BLaER1 (cell line): ENCODE data around the gene SCFD2.

Experiments used
- H3K27ac ChIP-seq: shearing (Covaris generic); formaldehyde crosslinking; 2 replicates; pipeline ENCODE4 v1.8.1; 2022
- H3K27me3 ChIP-seq: shearing (Covaris generic); formaldehyde crosslinking; 2 replicates; pipeline ENCODE4 v1.8.1; 2022
- H3K36me3 ChIP-seq: shearing (Covaris generic); formaldehyde crosslinking; 2 replicates; pipeline ENCODE4 v1.8.1; 2022
- H3K4me1 ChIP-seq: shearing (Covaris generic); formaldehyde crosslinking; 2 replicates; pipeline ENCODE4 v1.8.1; 2022
- H3K4me2 ChIP-seq: shearing (Covaris generic); formaldehyde crosslinking; 2 replicates; pipeline ENCODE4 v1.8.1; 2022
- H3K4me3 ChIP-seq: shearing (Covaris generic); formaldehyde crosslinking; 2 replicates; pipeline ENCODE4 v1.8.1; 2022
- H3K9ac ChIP-seq: shearing (Covaris generic); formaldehyde crosslinking; 2 replicates; pipeline ENCODE4 v1.8.1; 2022
- H3K9me3 ChIP-seq: shearing (Covaris generic); formaldehyde crosslinking; 2 replicates; pipeline ENCODE4 v1.8.1; 2022
- H4K20me1 ChIP-seq: shearing (Covaris generic); formaldehyde crosslinking; 2 replicates; pipeline ENCODE4 v1.8.1; 2022
- Cebpa-rat ChIP-seq: shearing (Covaris generic); IDR thresholded peaks from 2 replicates; pipeline ENCODE4 v1.8.1; 2022

Gene SCFD2

GRCh38 chr4:52991472-52991871, 374.4 kb downstream of the SCFD2 start:
- Histone ChIP-seq H3K27me3 (no peaks in the 10 kb centered on the region), H4K20me1 (no peaks in the 10 kb centered on the region), H3K4me1 (no peaks in the 10 kb centered on the region), H3K9me3 (peaks cover 23% of the 10 kb centered on the region), H3K4me3 (no peak overlapping the region), H3K36me3 (0 out of 2 replicates have a peak, but pooled peaks cover 4% of the 10 kb centered on the region), H3K4me2 (no peak overlapping the region), H3K27ac (no peak overlapping the region), H3K9ac (no peak overlapping the region)
- TF ChIP-seq Cebpa-rat: no peak

GRCh38 chr4:52990706-52991105, 375.2 kb downstream of the SCFD2 start:
- H3K27ac ChIP-seq: no peak overlapping the region

GRCh38 chr4:52989865-52990264, 376.0 kb downstream of the SCFD2 start:
- no peak overlapping the region for H3K4me2 ChIP-seq
- H3K4me1 ChIP-seq: no peaks in the 10 kb centered on the region
- H3K27me3 ChIP-seq: no peaks in the 10 kb centered on the region
- H3K4me3 ChIP-seq: no peak overlapping the region
- H3K36me3 ChIP-seq: 0 out of 2 replicates have a peak, but pooled peaks cover 4% of the 10 kb centered on the region
- no peak for TF ChIP-seq Cebpa-rat
- no peak overlapping the region for H3K9ac ChIP-seq
- no peaks in the 10 kb centered on the region for H4K20me1 ChIP-seq
- H3K9me3 ChIP-seq: peaks cover 23% of the 10 kb centered on the region
- no peak overlapping the region for H3K27ac ChIP-seq

More at GRCh38 chr4:52990706-52991105, 375.2 kb downstream of the SCFD2 start:
- Histone ChIP-seq H3K4me3 (no peak overlapping the region), H4K20me1 (no peaks in the 10 kb centered on the region), H3K4me1 (no peaks in the 10 kb centered on the region), H3K27me3 (no peaks in the 10 kb centered on the region), H3K36me3 (0 out of 2 replicates have a peak, but pooled peaks cover 4% of the 10 kb centered on the region), H3K9ac (no peak overlapping the region), H3K9me3 (peaks cover 23% of the 10 kb centered on the region), H3K4me2 (no peak overlapping the region)
- no peak for TF ChIP-seq Cebpa-rat

- no peak for TF ChIP-seq Cebpa-rat
- H3K4me2 ChIP-seq: no peak overlapping the region
- H3K4me1 ChIP-seq: peaks cover 6% of the 10 kb centered on the region
- H3K27me3 ChIP-seq: no peaks in the 10 kb centered on the region
- no peak overlapping the region for H3K9ac ChIP-seq
- no peak overlapping the region for H3K27ac ChIP-seq
- H3K4me3 ChIP-seq: no peak overlapping the region
- no peaks in the 10 kb centered on the region for H4K20me1 ChIP-seq
- no peaks in the 10 kb centered on the region for H3K36me3 ChIP-seq
- peaks cover 11% of the 10 kb centered on the region for H3K9me3 ChIP-seq
These were observed 378.3 kb downstream of the SCFD2 start for GRCh38 chr4:52987392-52988056.

- H3K4me2 ChIP-seq: no peak overlapping the region
- no peaks in the 10 kb centered on the region for H3K9me3 ChIP-seq
- peaks cover 13% of the 10 kb centered on the region for H3K4me1 ChIP-seq
- no peak for TF ChIP-seq Cebpa-rat
- no peak overlapping the region for H3K27ac ChIP-seq
- H3K27me3 ChIP-seq: no peaks in the 10 kb centered on the region
- no peaks in the 10 kb centered on the region for H3K36me3 ChIP-seq
- no peaks in the 10 kb centered on the region for H4K20me1 ChIP-seq
- H3K4me3 ChIP-seq: no peak overlapping the region
- no peak overlapping the region for H3K9ac ChIP-seq
These were observed 381.4 kb downstream of the SCFD2 start for GRCh38 chr4:52984462-52984881.

GRCh38 chr4:52983563-52984303, 382.1 kb downstream of the SCFD2 start:
- Histone ChIP-seq H3K27me3 (no peaks in the 10 kb centered on the region), H3K36me3 (no peaks in the 10 kb centered on the region), H3K9ac (no peak overlapping the region), H3K27ac (no peak overlapping the region), H3K9me3 (no peaks in the 10 kb centered on the region), H3K4me3 (no peak overlapping the region), H4K20me1 (no peaks in the 10 kb centered on the region), H3K4me2 (0 out of 2 replicates have a peak overlapping the region, but pooled peaks have one; percentile 4), H3K4me1 (peaks cover 13% of the 10 kb centered on the region)
- no peak for TF ChIP-seq Cebpa-rat

GRCh38 chr4:52982946-52983340, 382.9 kb downstream of the SCFD2 start:
- H3K4me1 ChIP-seq: peaks cover 13% of the 10 kb centered on the region
- no peak for TF ChIP-seq Cebpa-rat
- no peak overlapping the region for H3K4me2 ChIP-seq
- H3K27me3 ChIP-seq: no peaks in the 10 kb centered on the region
- H3K9me3 ChIP-seq: no peaks in the 10 kb centered on the region
- no peak overlapping the region for H3K27ac ChIP-seq
- H3K9ac ChIP-seq: no peak overlapping the region
- no peaks in the 10 kb centered on the region for H4K20me1 ChIP-seq
- H3K4me3 ChIP-seq: no peak overlapping the region
- no peaks in the 10 kb centered on the region for H3K36me3 ChIP-seq

- Histone ChIP-seq H3K27me3 (no peaks in the 10 kb centered on the region), H3K27ac (no peak overlapping the region), H4K20me1 (no peaks in the 10 kb centered on the region), H3K9ac (no peak overlapping the region), H3K4me3 (no peak overlapping the region), H3K9me3 (no peaks in the 10 kb centered on the region), H3K36me3 (no peaks in the 10 kb centered on the region), H3K4me1 (peaks cover 13% of the 10 kb centered on the region), H3K4me2 (no peak overlapping the region)
- no peak for TF ChIP-seq Cebpa-rat
These were observed 383.5 kb downstream of the SCFD2 start for GRCh38 chr4:52982255-52982945.

GRCh38 chr4:52979821-52980590, 385.9 kb downstream of the SCFD2 start:
- H3K9me3 ChIP-seq: no peaks in the 10 kb centered on the region
- no peaks in the 10 kb centered on the region for H3K36me3 ChIP-seq
- H3K27ac ChIP-seq: no peak overlapping the region
- H3K9ac ChIP-seq: no peak overlapping the region
- H3K4me3 ChIP-seq: no peak overlapping the region
- no peaks in the 10 kb centered on the region for H3K27me3 ChIP-seq
- no peaks in the 10 kb centered on the region for H4K20me1 ChIP-seq
- no peak for TF ChIP-seq Cebpa-rat
- H3K4me2 ChIP-seq: no peak overlapping the region
- peaks cover 13% of the 10 kb centered on the region for H3K4me1 ChIP-seq
